Measurements from ENCODE around the gene TSSK2.
A peak's percentile ranks its signal among the peaks of the same experiment; 100 is the strongest.

TSSK2 gene

DNA sequence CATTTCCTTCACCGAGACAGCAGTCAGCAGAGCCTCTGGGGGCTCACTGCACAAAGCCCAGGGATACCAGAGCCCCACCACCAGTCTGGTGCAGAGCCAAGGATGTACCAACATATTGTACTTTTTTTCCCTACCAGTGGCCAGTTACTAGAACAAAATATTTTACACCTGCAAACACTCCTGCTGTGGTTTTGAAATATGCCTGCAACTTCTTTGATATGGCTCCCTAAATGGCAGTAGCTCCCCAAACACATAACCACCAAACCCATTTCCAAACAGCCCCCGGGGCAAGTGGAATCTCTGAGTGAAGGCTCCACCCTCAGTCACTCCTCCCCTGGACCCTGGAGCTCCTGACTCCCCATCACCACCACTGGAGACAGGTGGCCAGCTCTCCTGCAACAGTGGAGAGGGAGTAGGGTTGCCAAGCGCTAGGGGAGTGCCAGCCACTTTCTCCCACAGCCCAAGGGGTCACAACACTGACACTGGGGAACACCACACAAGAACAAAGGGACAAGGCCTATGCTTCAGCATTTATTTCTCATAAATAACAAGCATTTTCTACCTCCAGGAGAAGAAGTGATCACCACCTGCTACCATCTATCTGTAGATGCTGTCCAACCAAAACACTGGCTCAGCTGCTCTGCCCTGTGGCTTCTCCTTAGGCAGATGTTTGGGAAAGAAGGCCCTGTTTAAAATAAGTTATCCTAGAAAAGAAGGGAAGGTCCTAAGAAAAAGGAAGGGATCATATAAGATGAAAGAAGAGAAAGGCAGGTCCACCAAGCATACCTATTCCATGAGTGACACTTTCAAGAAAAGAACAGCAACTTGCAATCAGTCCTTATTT lies 24.0 kb upstream of the TSSK2 start:
- DNase-seq = no peak

DNA sequence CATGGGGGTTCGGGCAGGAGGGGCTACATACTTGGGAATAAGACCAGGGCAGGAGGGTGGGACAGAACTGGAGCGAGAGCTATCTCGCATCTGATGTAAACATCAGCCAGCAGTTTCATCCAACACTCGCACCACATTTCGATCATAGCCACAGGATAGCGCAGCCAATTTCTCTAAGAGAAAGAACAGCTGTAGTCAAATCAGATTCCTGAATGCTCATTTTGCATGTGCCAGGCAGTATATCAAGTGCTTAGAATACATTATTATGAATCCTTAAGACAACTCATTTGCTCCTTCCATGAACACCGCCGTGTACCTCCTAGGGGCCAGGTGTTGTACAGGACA lies 23.4 kb upstream of the TSSK2 start:
- DNase-seq = no peak

DNA sequence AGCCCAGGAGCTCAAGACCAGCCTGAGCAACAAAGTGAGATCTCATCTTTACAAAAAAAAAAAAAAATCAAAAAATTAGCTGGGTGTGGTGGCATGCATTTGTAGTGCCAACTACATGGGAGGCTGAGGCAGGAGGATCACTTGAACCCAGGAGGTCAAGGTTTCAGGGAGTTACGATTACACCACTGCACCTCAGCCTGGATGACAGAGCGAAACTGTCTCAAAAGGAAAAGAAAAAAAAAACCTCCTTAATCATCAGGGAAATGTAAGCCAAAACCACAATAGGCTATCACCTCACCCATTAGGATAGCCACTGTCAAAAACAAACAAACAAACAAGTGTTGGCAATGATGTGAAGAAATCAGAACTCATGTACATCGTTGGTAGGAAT lies 22.3 kb upstream of the TSSK2 start:
- no peak for DNase-seq

DNA sequence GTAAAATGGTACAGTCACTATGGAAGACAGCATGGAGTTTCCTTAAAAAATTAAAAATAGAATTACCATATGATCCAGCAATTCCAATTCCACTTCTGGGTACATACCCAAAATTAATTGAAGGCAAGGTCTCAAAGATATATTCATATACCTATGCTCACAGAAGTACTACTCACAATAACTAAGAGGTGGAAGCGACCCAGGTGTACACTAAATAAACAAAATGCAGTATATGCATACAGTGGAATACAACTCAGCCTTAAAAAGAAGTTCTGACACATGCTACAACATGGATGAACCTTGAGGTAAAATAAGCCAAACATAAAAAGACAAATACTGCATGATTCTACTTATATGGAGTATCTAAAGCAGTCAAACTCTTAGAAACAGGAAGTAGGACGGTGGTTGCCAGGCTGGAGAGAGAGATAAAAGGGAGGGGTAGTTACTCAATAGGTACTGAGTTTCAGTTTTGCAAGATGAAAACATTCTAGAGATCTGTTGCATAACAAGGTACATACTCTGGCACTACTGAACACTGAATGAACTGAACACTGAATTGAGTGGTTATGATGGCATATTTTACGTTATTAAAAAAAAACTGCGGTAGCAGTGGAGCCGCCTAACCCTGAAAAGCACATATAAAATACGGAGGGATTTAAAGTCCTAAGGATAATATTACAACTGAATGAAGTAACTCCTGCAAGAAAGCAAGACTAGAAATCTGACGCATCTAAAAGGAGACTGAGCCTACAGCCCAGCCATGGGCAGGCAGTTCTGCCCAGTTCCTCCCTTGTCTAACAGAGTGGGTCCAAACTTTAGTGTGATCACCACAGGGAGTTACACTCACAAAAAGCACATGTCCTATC lies 21.7 kb upstream of the TSSK2 start:
- DNase-seq = no peak

- no peak for DNase-seq
These were observed 21.0 kb upstream of the TSSK2 start for GRCh38 chr22:19110064-19110458.

DNA sequence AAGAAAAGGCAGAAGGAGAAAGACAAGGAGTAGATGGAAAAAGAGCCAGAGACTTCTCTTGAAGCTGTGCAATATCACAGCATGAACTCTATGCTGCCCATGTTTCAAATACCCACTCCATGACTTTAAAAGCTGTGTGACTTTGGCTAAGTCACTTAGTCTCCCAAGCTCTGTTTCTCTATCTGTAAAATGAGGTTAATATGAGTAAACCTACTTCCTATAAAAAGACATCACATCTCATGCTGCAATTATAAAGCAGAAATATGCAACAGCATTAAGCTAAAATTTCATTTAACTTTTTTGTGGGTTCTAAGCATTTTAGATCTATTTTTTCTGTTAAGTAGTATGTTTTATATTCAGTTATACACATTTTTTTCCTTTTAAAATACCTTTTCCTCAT lies 20.5 kb upstream of the TSSK2 start:
- no peak for DNase-seq

DNA sequence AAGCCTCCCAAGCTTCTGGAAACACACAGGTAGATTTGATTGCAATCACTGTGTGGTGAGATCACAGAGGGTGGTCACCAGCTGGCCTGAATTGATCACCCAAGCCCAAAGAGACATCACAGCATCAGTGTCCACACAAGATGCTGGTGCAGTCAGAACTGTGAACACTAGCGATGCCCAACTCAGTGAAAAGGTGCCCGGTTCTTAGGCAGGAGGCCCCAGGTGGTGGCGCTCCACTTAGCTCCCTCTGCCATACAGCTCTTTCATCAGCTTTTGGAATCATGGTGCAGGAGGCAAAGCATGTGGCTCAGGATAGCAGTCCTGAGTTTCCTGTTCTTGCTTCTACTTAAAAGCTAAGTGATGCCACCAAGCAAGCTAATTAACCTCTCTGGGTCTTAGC lies 20.0 kb upstream of the TSSK2 start:
- no peak for DNase-seq

DNA sequence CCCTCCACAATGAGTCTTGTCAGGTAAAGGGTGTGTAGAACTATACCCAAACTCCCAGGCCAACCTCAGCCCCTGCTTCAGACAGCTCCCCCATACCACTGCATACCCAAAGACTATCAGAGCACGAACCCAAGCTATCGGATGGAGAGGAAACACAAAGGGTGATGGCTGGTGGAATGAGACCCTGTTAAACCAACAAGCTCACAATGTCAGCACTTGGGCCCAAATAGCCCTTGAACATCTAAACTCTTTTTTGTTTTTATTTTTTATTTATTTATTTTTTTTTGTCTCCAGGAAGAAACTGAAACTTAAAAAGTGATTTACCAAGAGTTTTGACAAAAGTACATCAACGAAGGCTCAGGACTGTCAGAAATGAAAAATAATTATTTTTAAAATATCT lies 19.5 kb upstream of the TSSK2 start:
- DNase-seq = no peak

DNA sequence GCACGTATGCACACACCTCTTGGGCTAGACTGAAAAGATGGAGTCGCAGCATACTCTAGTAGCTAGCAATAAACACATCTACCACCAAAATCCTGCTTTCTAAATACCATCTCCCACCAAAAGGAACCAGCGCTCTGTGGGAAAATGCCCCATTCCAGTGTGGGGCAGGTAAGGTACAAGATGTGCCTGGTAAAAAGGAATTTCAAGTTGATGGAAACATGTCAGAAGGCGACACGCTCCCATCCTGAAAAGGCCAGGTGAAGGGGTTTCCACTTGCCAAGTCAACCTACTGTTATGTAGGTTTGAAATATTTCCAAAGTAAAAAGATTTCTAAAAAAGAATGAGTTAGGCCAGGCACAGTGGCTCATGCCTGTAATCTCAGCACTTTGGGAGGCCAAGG lies 17.7 kb upstream of the TSSK2 start:
- no peak for DNase-seq

- no peak for DNase-seq
These were observed 16.0 kb upstream of the TSSK2 start for GRCh38 chr22:19114984-19115552.

DNA sequence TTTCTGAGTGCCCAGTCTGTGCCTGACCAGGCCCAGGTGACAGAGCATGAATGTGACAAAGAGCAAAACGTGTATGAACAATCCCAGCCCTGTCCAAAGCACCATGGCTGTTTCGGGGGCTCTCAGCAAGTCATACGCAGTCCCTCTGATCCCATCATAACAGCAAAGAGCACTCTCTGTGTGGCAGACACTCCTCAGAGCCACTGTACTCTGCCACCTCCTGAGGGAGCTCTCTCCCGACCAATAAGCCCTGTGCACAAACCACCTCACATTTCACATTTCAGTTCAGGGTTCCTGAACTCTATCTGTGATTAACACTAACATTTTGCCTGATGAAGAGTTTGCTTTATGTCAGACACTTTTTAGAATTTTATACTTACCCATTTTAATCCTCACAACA lies 15.5 kb upstream of the TSSK2 start:
- DNase-seq = no peak

DNA sequence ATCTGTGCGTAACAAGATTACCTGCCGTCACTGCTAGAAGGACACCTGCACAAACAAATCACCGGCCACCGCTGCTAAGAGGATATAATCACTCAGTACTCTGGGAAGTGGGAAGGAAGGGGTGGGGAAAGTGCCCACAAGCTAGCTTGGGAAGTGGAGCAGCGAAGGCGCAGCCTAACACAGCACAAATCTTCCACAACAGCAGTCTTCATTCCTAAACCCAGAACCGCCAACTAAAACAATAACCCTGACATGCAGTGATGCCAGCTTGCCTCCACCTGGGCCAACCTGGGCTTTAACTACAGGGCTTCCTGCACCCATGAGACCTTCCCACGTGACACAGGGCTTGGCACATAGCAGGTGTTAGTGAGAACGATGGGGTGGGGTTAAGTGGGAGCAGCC lies 14.0 kb upstream of the TSSK2 start:
- DNase-seq = peak; percentile 16

DNA sequence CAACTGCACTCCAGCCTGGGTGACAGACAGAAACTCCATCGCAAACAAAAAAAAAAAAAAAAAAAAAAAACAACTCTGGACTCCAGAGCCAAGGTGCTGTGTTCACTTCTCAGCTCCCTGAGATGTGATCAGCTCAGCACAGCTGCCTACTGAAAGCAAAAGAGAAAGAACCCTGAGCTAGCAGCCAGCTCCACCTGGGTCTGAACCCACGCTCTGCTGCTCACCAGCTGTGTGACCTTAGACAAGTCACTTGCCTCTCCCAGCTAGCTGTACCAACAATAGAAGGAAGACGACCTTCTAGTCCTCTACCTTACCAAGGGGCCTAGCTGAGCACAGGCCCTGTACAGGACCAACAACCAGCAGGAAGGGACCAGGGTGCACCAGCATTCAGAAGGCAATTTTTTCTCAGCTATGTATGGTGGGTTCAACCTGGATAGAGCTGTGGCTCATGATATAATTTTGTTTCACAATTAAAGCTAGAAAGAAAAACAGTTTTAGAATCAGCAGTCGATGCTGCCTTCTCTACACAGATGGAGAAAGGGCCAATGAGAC lies 12.7 kb upstream of the TSSK2 start:
- DNase-seq = no peak

DNA sequence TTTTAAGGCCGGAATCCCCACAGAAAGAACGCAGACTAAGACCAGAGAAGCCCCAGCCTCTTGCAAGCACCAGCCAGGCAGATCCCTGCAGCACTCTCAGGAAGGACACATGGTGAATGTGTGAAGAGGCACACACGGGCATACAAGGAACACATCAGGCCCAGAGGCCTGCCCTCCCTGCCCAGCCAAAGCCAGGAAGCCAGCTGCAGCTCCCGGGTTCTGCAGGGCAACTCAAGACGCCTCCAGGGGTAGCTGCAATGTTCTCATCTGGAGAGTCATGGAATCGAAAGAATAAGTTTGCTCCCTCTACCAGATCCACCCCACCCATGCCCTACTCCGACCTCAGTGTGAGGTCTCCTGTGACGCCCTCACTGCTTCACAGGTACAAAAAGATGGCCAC lies 11.2 kb upstream of the TSSK2 start:
- DNase-seq = no peak

GRCh38 chr22:19120829-19121630 lies 10.1 kb upstream of the TSSK2 start:
- DNase-seq = no peak

DNA sequence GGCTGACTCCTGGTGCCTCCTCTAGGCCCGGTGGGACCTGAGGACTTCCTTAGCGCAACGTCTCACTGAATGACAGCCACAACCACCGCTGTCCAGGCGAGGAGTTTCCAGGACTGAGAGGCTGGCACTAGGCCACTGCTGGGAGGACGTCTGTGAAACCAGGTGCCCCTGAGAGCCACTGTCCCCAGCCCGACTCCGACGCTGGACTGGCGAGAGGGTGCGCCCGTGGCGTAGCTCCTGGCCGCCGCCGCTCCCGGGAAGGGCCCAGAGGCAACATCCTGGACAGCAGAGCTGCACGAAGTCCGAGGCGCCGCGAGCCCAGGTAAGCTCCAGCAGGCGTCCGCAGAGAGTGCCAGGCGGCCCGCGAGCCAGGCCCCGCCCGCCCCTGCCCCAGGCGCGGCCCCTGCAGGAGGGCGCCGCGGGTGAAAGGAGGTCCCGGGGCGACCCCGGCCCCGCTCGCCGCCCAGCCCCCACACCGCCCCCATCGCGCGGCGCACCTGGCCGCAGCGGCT lies 9.4 kb upstream of the TSSK2 start:
- no peak for DNase-seq

DNA sequence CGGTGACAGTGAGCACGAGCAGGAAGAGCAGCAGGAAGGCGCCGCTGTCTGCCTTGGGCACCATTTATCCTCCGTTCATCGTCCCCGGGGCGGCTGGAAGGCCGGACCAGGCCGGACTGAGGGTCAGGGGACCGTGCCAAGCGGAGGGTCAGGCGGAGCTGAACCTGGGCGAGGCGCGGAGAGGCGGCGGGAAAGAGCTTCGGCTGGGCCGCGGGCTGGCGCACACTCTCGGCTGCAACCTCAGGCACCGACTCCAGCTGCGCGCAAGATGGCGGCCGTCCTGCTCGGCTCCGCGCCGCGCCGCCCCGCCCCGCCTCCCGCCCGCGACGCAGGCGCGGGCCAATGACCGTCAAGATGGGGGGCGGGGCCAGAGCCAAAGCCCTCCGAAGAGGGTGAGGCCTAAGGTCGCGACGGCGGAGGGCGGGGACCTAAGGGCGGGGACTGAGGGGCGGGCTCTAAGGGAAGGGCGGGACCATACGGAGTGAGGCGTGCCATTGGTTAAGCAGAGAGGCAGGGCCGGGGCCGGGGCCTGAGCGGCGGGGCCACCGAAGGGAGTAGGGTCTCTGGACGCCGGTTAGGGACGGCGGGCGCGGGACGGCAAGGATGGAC lies 8.9 kb upstream of the TSSK2 start, which contains the start of gene DGCR2:
DGCR2 (minus strand) TSS at position 270 of the 609 bp plus-strand sequence; CDS start at position 64, 206 bp downstream.
- peak; percentile 97 for DNase-seq

GRCh38 chr22:19122752-19123492 lies 8.2 kb upstream of the TSSK2 start:
- no peak for DNase-seq

DNA sequence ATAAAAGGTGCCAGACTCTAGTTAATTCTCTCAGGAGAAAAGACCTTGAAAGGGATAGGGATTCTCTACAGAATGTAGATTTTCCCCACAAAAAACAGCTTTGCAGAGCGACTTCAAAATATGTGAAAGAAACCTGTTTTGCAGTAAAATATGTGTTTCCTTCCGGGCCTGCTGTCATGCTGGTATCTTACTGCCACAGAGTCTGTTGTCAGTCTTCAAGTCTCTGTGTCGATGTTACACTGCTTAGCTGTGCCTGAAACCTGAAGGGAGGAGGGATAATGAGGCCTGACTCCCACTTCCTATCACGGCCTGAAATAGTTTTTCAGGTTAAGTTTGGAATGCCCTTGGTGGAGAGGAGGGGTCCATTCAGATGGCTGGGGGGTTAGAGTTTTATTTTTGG lies 7.2 kb upstream of the TSSK2 start:
- no peak for DNase-seq

DNA sequence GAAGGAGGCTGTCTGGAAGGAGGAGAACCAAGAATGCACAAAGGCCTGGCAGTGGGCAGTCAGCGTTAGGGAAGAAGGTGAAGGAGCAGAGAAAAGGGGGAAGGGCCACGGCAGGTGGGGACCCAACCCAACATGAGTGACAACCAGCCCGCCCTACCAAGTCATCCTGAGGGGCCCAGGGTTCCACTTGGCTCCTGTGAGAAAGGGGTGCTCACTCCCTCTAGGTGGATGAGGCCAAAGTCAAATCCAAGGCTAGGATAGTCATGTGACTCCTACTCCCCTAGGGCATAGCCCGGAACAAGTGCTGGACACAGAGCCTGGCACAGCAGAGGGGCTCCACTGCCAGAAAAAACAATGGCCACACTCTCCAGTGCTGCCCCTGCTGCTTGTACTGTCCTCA lies 6.7 kb upstream of the TSSK2 start:
- DNase-seq = no peak

- no peak for DNase-seq
These were observed 6.1 kb upstream of the TSSK2 start for GRCh38 chr22:19125011-19125410.
